Activated CD8-positive, alpha-beta memory T cell treated with anti-CD3 and anti-CD28 coated beads, Interleukin-2, amount 50 U/mL, for 1 hour (primary cell): ENCODE data around the gene SFI1.
"Not testable (repeated sequence)": the region's sequence is repeated elsewhere in the genome, so short reads cannot be mapped to it uniquely, and the experiment has no call there.

Experiments
- DNase-seq: peaks from one replicate; pipeline ENCODE4 v3.0.0-alpha.2; 2020; ENCODE audit errors: extremely low read depth

The SFI1 gene

GRCh38 chr22:31586137-31586920, 90.0 kb downstream of the SFI1 start:
- no peak for DNase-seq

GRCh38 chr22:31588970-31589675, 92.8 kb downstream of the SFI1 start:
- DNase-seq: no peak

- not testable (repeated sequence) for DNase-seq
Observed at GRCh38 chr22:31590161-31590560, 93.8 kb downstream of the SFI1 start.

GRCh38 chr22:31595271-31595670, 98.9 kb downstream of the SFI1 start:
- DNase-seq: no peak

GRCh38 chr22:31602259-31602952, 106.1 kb downstream of the SFI1 start:
- DNase-seq: no peak

- no peak for DNase-seq
Observed at GRCh38 chr22:31603081-31603525, 106.8 kb downstream of the SFI1 start.

GRCh38 chr22:31603574-31603973, 107.2 kb downstream of the SFI1 start:
- no peak for DNase-seq

GRCh38 chr22:31604137-31604705, 107.9 kb downstream of the SFI1 start:
- no peak for DNase-seq

- no peak for DNase-seq
Observed at GRCh38 chr22:31604746-31605705, 108.7 kb downstream of the SFI1 start.

GRCh38 chr22:31605851-31606585, 109.7 kb downstream of the SFI1 start:
- DNase-seq: no peak

GRCh38 chr22:31607696-31608095, 111.4 kb downstream of the SFI1 start:
- no peak for DNase-seq

- no peak for DNase-seq
Observed at GRCh38 chr22:31609716-31610115, 113.4 kb downstream of the SFI1 start.

GRCh38 chr22:31610611-31611010, 114.3 kb downstream of the SFI1 start:
- DNase-seq: no peak

- no peak for DNase-seq
Observed at GRCh38 chr22:31611061-31611760, 114.9 kb downstream of the SFI1 start.

GRCh38 chr22:31612891-31613285, 116.6 kb downstream of the SFI1 start:
- no peak for DNase-seq

GRCh38 chr22:31613286-31613903, 117.1 kb downstream of the SFI1 start:
- no peak for DNase-seq

GRCh38 chr22:31613904-31614296, 117.6 kb downstream of the SFI1 start:
- DNase-seq: no peak

- DNase-seq: no peak
Observed at GRCh38 chr22:31614781-31615490, 118.6 kb downstream of the SFI1 start.

- no peak for DNase-seq
Observed at GRCh38 chr22:31615491-31615860, 119.1 kb downstream of the SFI1 start.
